GM19467 (cell line): ENCODE measurements around the gene CATSPERE.
"Not testable (repeated sequence)": the region's sequence is repeated elsewhere in the genome, so short reads cannot be mapped to it uniquely, and the experiment has no call there.

Experiments used
- ATAC-seq: cut with Tn5 transposase; IDR thresholded peaks from one replicate; pipeline ENCODE4 v1.9.1; 2021; ENCODE audit warnings: mild to moderate bottlenecking, moderate library complexity; ENCODE audit not compliant: unreplicated experiment

Gene CATSPERE

DNA sequence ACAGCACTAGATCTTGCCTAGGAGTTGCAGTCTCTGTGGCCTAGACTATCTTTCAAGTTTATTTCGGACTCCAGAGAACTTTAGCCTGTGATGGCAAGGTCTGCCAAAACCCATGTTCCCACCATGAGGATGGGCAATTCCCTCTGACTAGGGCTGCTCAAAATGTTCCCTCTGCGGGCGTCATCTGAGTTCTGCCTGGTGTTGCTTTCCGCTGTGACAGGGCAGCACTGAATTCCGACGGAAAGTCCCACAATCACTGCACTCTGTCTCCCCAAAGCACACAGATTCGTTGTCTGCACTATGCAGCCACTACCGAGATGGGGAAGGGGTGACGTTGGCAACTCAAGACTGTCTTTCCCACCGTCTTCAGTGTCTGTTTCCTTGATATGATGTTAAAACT is 75.2 kb downstream of the CATSPERE start:
- ATAC-seq: no peak

DNA sequence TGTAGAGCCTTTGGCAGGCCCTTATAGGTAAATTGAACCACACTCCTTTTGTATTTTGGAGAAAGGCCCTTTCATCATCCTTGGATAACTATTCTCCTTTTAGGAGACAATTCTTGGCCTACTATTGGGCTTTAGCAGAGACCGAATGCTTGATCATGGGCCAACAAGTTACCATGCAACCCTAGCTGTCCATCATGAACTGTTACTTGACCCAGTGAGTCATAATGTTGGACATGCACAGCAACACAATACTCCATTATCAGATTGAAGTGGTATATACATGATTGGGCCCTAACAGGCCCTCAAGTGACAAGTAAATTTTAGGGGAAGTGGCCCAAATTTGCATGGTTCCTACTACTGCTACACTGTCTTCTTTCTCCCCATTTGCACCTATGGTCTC is 84.4 kb downstream of the CATSPERE start:
- ATAC-seq: no peak

DNA sequence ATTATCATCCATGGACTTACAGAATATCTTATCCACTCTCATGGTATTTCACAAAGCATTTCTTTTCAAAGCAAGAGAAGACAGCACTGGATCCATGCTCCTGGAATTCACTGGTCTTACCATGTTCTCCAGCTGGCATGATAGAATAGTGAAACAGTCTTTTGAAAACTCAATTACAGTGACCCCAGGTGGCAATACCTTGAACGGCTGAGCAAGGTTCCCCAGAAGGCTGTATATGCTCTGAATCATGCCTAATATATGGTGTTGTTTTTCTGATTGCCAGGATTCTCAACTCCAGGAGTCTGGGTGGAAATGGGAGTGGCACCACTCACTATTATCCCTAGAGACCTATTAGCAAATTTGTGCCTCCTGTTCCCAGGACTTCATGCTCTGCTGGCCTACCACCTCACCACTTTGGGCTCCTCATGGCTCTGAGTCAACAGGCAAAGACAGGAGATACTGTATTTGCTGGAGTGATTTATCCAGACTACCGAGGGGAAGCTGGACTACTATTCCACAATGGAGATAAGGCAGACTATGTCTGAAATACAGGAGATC is 87.6 kb downstream of the CATSPERE start:
- no peak for ATAC-seq

- no peak for ATAC-seq
Measured at GRCh38 chr1:244552336-244552735, 91.3 kb downstream of the CATSPERE start.

DNA sequence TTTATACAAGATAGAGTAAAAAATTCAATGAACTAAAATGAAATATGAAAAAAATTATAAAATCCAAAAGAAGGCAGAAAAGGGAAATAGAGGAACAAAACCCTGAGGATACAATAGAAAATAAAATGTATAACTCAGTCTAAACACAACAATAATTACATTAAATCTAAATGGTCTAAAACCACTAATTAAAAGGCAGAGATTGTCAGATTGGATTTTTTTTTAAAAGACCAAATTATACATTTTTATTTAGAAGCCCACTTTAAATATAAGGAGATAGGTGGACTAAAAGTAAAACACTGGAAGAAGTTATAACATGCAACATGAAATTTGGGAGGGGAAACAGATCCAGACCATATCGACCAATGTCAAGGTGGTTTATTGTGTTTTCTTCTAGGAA is 95.2 kb downstream of the CATSPERE start:
- no peak for ATAC-seq

GRCh38 chr1:244557565-244557964 is 96.5 kb downstream of the CATSPERE start:
- ATAC-seq: no peak

DNA sequence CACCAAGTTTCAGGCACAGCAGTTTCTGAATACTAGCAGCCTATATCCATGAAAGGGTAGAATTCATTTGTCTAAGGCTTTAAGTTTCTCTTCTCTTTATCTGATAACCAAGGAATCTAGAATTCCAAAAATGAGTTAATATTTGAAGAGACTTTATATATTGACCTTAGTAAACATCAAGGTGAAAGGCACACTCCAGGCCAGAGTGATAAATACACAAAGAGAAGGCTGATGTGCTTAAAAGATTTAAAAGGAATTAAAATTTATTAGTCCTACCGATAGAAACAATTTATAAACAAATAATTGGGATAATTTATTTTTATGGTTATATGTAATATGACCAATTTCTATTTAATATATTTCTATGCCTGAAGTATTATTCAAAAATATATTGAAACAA is 98.5 kb downstream of the CATSPERE start:
- no peak for ATAC-seq

DNA sequence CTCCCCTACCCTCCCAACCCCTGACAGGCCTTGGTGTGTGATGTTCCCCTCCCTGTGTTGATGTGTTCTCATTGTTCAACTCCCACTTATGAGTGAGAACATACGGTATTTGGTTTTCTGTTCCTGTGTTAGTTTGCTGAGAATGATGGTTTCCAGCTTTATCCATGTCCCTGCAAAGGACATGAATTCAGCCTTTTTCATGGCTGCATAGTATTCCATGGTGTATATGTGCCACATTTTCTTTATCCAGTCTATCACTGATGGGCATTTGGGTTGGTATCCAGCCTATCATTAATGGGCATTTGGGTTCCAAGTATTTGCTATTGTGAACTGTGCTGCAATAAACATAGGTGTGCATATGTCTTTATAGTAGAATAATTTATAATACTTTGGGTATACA is 101.8 kb downstream of the CATSPERE start:
- ATAC-seq: not testable (repeated sequence)

GRCh38 chr1:244573768-244574167 is 112.7 kb downstream of the CATSPERE start:
- ATAC-seq: no peak

- no peak for ATAC-seq
Measured at GRCh38 chr1:244576259-244576892, 115.3 kb downstream of the CATSPERE start.

GRCh38 chr1:244578205-244578604 is 117.1 kb downstream of the CATSPERE start:
- ATAC-seq: not testable (repeated sequence)

DNA sequence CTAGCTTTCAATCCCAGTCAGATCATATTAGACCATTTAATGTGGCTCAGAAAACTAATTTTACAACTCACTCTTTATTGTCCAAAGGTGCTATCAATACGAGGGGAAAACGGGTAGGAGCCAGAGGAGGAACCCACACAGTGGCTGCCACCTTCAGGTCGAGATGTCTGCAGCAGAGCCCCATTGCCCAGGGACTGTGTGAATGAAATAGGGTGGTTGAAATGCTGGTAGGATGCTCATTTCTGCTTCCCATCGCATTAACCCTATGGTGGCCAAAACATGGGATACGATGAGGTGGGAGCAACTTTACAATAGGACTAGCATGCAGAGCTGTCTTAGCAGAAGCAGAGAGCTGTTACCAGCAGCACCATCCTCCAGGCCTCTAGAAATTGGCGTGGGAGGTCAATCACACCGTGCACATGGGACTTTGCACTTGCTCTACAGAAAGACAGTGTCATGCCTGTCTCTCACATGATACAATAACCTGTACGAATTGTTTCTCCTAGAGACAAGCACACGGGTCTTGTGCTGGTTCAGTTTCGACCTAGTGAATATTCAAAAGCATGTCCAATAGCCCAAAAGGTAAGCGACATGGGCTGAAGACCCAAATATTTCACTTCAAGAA is 122.4 kb downstream of the CATSPERE start:
- no peak for ATAC-seq

GRCh38 chr1:244585867-244586266 is 124.8 kb downstream of the CATSPERE start:
- ATAC-seq: no peak

DNA sequence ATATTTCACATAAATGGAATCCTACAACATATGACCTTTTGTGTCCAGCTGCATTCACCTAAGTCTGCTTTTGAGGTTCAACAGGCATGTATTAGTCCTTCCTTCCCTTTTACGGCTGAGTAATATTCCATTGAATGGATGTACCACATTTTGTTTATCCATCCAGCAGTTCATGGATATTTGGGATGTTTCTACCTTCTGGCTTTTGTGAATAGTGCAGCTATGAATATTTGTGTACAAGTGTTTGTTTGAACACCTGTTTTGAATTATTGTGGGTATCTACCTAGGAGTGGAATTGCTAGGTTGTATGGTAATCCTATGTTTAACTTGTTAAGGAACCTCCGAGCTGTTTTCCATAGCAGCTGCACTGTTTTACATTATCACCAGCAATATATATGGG is 129.6 kb downstream of the CATSPERE start:
- no peak for ATAC-seq

- ATAC-seq: no peak
Measured at GRCh38 chr1:244598611-244599010, 137.5 kb downstream of the CATSPERE start.

GRCh38 chr1:244599937-244600350 is 138.9 kb downstream of the CATSPERE start:
- peak; percentile 75 for ATAC-seq

DNA sequence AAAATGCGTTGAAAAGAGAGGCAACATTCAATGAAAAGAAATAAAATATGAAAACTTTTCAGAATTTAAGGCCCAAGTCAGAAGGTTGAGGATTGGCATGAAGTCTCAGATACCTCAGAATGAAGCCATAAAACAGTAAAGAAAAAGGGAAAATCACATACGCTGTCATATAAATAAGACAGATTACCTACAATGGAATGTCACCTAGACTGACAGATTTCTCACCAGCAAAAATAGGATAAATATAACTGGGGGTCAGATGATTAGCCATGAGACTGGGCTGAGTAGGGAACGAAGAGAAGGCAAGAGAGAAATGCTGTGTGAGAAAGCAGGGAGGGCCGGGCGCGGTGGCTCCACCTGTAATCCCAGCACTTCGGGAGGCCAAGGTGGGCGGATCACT is 140.3 kb downstream of the CATSPERE start:
- no peak for ATAC-seq

DNA sequence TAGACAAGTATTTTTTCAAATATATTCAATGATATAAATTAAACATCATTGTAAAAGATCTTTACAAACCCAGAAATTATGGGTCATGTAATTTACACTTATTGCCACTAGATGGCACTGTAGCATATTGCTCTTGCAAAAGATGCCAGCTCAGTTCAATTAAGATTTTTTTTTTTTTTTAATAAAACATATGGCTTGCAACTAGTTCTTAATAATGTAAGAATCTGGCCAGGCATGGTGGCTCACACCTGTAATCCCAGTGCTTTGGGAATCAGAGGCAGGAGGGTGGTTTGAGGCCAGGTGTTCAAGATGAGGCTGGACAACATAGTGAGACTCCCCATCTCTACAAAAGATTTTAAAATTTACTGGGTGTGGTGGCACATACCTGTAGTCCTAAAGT is 142.4 kb downstream of the CATSPERE start:
- ATAC-seq: no peak

- ATAC-seq: no peak
Measured at GRCh38 chr1:244605835-244606370, 144.8 kb downstream of the CATSPERE start.

- no peak for ATAC-seq
Measured at GRCh38 chr1:244614113-244614836, 153.2 kb downstream of the CATSPERE start.

DNA sequence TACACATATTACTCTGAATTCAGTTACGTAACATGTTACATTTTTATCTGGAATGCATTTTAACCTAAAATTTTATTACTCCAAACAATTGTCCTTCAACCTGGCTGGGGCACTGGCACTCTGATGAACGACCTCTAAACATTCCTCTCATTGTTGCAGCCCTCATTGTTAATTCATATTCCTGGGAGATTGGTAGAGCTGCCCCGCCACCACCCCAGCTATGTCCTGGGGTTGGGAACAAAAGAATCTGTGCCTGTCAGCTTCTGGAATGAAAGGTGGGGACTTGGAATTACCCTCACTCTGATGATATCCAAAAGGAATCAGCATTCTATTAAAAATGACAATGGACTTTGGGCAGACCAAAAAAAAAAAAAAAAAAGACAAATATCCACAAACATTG is 153.8 kb downstream of the CATSPERE start:
- ATAC-seq: no peak

DNA sequence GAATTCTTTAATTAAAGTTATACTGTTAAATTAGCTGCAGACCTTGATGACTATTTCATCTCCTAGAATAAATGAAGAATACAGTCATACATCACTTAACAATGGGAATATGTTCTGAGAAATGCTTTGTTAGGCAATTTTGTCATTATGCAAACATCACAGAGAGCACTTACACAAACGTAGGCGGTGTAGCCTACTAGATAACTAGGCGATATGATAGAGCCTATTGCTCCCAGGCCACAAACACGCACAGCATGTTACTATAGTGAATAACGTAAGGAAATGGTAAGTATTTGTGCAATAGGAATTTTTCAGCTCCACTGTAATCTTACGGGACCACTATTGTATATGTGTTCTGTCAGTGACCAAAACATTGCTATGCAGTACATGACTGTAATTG is 154.2 kb downstream of the CATSPERE start:
- ATAC-seq: no peak
